Measurements from ENCODE around the gene CLCA4.

- no peak for TF ChIP-seq CTCF (conservative IDR thresholded peaks at IDR 0.05; ENCODE audit: low read length)
- no peak for TF ChIP-seq EZH2phosphoT487 (IDR thresholded peaks at IDR 0.05; ENCODE audit: borderline replicate concordance)
Measured at GRCh38 chr1:86541859-86542258, 5.0 kb upstream of the CLCA4 start.
